A673 (cell line): ENCODE measurements around the gene NMB.

Experiments
- EZH2 ChIP-seq: fragments of 200-600 bp; sonication (generic); IDR thresholded peaks from 2 replicates; pipeline ENCODE4 v1.6.1; 2017; ENCODE audit warnings: borderline replicate concordance, low read depth, mild to moderate bottlenecking, mixed read lengths, antibody characterized with exemption, low read length; ENCODE audit not compliant: poor library complexity, severe bottlenecking
- TF ChIP-seq, protein P1 (sequence below): fragments of 300-800, 200-600 bp; sonication (generic); conservative IDR thresholded peaks from 2 replicates; pipeline ENCODE4 v1.5.1; 2017; ENCODE audit warnings: low read depth, mild to moderate bottlenecking, antibody characterized with exemption, low read length, moderate library complexity, mixed read lengths

DNA sequence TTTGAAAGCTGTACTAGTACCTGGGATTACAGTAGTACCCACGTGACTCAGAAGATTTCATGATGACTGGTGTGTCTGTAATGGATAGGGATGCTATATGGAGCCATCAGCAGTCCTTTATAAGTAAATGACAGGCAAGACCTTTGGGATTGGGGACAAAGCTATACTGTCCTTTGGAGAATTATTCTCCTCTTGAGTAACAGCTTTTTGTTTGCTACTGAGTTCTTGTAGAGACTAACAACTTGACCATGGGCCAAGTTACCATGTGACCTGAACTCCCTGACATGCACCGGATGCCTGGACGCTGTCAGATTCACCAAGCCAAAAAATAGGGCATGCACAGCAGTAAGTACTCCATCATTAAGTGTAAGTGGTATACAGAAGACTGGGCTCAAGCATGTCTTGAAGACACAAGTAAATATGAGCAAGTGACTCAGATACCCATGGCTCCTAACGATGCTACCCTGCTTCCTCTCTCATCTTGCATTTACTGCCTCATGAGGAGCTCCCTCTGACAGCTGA is 45.0 kb upstream of the NMB start:
- TF ChIP-seq, protein P1, sequence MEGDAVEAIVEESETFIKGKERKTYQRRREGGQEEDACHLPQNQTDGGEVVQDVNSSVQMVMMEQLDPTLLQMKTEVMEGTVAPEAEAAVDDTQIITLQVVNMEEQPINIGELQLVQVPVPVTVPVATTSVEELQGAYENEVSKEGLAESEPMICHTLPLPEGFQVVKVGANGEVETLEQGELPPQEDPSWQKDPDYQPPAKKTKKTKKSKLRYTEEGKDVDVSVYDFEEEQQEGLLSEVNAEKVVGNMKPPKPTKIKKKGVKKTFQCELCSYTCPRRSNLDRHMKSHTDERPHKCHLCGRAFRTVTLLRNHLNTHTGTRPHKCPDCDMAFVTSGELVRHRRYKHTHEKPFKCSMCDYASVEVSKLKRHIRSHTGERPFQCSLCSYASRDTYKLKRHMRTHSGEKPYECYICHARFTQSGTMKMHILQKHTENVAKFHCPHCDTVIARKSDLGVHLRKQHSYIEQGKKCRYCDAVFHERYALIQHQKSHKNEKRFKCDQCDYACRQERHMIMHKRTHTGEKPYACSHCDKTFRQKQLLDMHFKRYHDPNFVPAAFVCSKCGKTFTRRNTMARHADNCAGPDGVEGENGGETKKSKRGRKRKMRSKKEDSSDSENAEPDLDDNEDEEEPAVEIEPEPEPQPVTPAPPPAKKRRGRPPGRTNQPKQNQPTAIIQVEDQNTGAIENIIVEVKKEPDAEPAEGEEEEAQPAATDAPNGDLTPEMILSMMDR = no peak
- TF ChIP-seq EZH2 = no peak
